T47D (cell line): ENCODE results near the gene TNS4.

ENCODE experiments used
- DNase-seq, 2 experiments: peaks; one replicate each; pipeline versions ENCODE4 v3.0.0 to v3.0.0-alpha.2; 2011 to 2012; ENCODE audit warnings: low read depth in 1 of 2, low spot score in 1 of 2
- JUND ChIP-seq: IDR thresholded peaks from 2 replicates; pipeline ENCODE4 v1.6.1; 2012; ENCODE audit warnings: low read depth
- in situ Hi-C: cut with HindIII; loops from 2 replicates; pipeline ENCODE4 v1.10.0; 2016; ENCODE audit warnings: low sequenced_read_pairs, low pct_unique_long_range_greater_than_20kb

Gene TNS4

GRCh38 chr17:40477796-40478195, 23.6 kb downstream of the TNS4 start:
- no peak for DNase-seq
- in situ Hi-C loops, result no loop called here
- TF ChIP-seq JUND, result no peak

- no peak for DNase-seq
- TF ChIP-seq JUND, result no peak
- in situ Hi-C loops, result no loop called here
Measured at GRCh38 chr17:40475234-40475908, 26.1 kb downstream of the TNS4 start.

GRCh38 chr17:40474419-40475002, 26.9 kb downstream of the TNS4 start:
- in situ Hi-C loops, result no loop called here
- DNase-seq, result no peak

GRCh38 chr17:40473573-40474365, 27.7 kb downstream of the TNS4 start:
- no peak for DNase-seq
- no peak for TF ChIP-seq JUND
- in situ Hi-C loops, result no loop called here

More at GRCh38 chr17:40474419-40475002, 26.9 kb downstream of the TNS4 start:
- no peak for TF ChIP-seq JUND

- DNase-seq, result peak in 1 of 2 experiments; percentile 61
- TF ChIP-seq JUND, result no peak
- in situ Hi-C loops, result no loop called here
Measured at GRCh38 chr17:40472733-40473452, 28.5 kb downstream of the TNS4 start.

GRCh38 chr17:40471846-40472732, 29.3 kb downstream of the TNS4 start:
- in situ Hi-C loops, result no loop called here
- no peak for DNase-seq
- no peak for TF ChIP-seq JUND

GRCh38 chr17:40470932-40471828, 30.2 kb downstream of the TNS4 start:
- in situ Hi-C loops, result no loop called here
- TF ChIP-seq JUND, result no peak
- no peak for DNase-seq

- no peak for TF ChIP-seq JUND
- in situ Hi-C loops, result no loop called here
- no peak for DNase-seq
Measured at GRCh38 chr17:40469805-40470675, 31.4 kb downstream of the TNS4 start.

- DNase-seq, result no peak
- TF ChIP-seq JUND, result no peak
- in situ Hi-C loops, result no loop called here
Measured at GRCh38 chr17:40468560-40468959, 32.9 kb downstream of the TNS4 start.

GRCh38 chr17:40467281-40467867, 34.0 kb downstream of the TNS4 start:
- no peak for DNase-seq
- in situ Hi-C loops, result no loop called here
- TF ChIP-seq JUND, result no peak
